Heart left ventricle (tissue), 13 donors: ENCODE measurements around the gene RBMXL3.

ENCODE experiments used
- POLR2A ChIP-seq, 2 donors: fragments of 450-650 bp; IDR thresholded peaks; one replicate each; pipeline ENCODE4 v1.6.1; 2017; ENCODE audit warnings: antibody characterized with exemption in 2 of 2, mild to moderate bottlenecking in 2 of 2, moderate library complexity in 2 of 2
- TF ChIP-seq, protein P1 (sequence below), 12 donors: fragments of 200-600 bp; sonication (generic) in 4 of 12; IDR thresholded peaks; one replicate each; pipeline versions ENCODE4 v1.5.0 to v1.8.0; 2018 to 2022; ENCODE audit warnings: antibody characterized with exemption in 12 of 12, mild to moderate bottlenecking in 5 of 12
- donor health status: ischemic (EF 13 %, LVEDD 7.1; RV severe dilation, severe dysfunction).
- donor health status: DM: no; HTN: yes; CAD: no.
- donor health status: DM: no; HTN: no; CAD: no.
- donor health status: ischemic (EF 25% LVEDD 6.9; RV normal size, moderate dysfunction).
- donor health status: ischemic (EF 25% LVEDD 5.7; RV mildly dilated, moderate dysfunction).
- donor health status: ischemic (EF 35%, LVEDD 5.7; RV mildly dilated, moderate dysfunction).
- donor health status: nonischemic (EF 11% LVEDD 7.7; RV severe dilation, severe dysfunction).
- donor health status: DM: yes; HTN: yes; CAD: no.
- donor health status: PGD.
- donor health status: ischemic (EF 29% LVEDD 5.4; RV normal size, mild dysfunction).
- donor health status: nonischemic (EF 23%, LVEDD 6.1; RV moderate dilation, normal function).

DNA sequence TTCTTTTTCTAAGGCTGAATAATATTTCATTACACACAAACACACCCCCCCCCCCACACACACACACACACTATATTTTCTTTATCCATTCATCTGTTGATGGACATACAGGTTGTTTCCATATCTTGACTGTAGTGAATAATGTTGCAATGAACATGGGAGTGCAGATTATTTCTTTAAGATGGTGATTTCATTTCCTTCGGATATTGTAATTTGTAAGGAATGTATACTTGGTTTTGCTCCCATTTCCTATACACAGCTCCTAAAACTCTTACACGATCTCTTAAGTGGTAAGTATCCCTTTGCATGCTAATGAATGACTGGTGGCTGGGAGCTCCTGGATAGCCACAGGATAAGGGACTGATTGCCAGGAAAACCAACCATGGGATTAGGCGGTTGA is 14.7 kb upstream of the RBMXL3 start:
- TF ChIP-seq, protein P1, sequence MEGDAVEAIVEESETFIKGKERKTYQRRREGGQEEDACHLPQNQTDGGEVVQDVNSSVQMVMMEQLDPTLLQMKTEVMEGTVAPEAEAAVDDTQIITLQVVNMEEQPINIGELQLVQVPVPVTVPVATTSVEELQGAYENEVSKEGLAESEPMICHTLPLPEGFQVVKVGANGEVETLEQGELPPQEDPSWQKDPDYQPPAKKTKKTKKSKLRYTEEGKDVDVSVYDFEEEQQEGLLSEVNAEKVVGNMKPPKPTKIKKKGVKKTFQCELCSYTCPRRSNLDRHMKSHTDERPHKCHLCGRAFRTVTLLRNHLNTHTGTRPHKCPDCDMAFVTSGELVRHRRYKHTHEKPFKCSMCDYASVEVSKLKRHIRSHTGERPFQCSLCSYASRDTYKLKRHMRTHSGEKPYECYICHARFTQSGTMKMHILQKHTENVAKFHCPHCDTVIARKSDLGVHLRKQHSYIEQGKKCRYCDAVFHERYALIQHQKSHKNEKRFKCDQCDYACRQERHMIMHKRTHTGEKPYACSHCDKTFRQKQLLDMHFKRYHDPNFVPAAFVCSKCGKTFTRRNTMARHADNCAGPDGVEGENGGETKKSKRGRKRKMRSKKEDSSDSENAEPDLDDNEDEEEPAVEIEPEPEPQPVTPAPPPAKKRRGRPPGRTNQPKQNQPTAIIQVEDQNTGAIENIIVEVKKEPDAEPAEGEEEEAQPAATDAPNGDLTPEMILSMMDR (IDR thresholded peaks at IDR 0.05) = no peak
- TF ChIP-seq POLR2A (IDR thresholded peaks at IDR 0.05) = no peak
